Liver (tissue), 9 donors: ENCODE measurements around the gene PEMT. TPM values are rescaled to one million over a fixed set of nuclear protein-coding genes. Genes with fewer than 3 reads are reported as not detected.

ENCODE experiments used
- DNase-seq: peaks from one replicate; pipeline ENCODE4 v3.0.0-alpha.2; 2017; ENCODE audit warnings: low spot score
- H3K27ac ChIP-seq, 2 donors: one replicate each; pipeline ENCODE4 v1.7.0; 2013; ENCODE audit warnings: inconsistent platforms in 2 of 2, low read length in 2 of 2, control low read depth in 1 of 2, low read depth in 1 of 2, mild to moderate bottlenecking in 1 of 2
- H3K27me3 ChIP-seq, 4 donors: one replicate each; pipeline versions ENCODE4 v1.6.1 to v1.7.0; 2013; ENCODE audit warnings: low read length in 3 of 4, inconsistent platforms in 1 of 4, mild to moderate bottlenecking in 1 of 4, moderate library complexity in 1 of 4; ENCODE audit not compliant: control insufficient read depth in 4 of 4, insufficient read depth in 4 of 4
- H3K36me3 ChIP-seq, 4 donors: one replicate each; pipeline versions ENCODE4 v1.6.1 to v1.7.0; 2013; ENCODE audit warnings: low read length in 3 of 4, mild to moderate bottlenecking in 3 of 4, low read depth in 1 of 4, moderate library complexity in 1 of 4; ENCODE audit not compliant: control insufficient read depth in 4 of 4, insufficient read depth in 3 of 4
- H3K4me1 ChIP-seq, 4 donors: one replicate each; pipeline versions ENCODE4 v1.6.1 to v1.7.0; 2013; ENCODE audit warnings: low read length in 3 of 4, mild to moderate bottlenecking in 3 of 4, moderate library complexity in 1 of 4; ENCODE audit not compliant: control insufficient read depth in 4 of 4, insufficient read depth in 4 of 4
- H3K4me3 ChIP-seq, 3 donors: one replicate each; pipeline versions ENCODE4 v1.6.1 to v1.7.0; 2013; ENCODE audit warnings: low read length in 3 of 3, control low read depth in 1 of 3, low read depth in 1 of 3, mild to moderate bottlenecking in 1 of 3
- H3K9ac ChIP-seq, 2 donors: one replicate each; pipeline ENCODE4 v1.7.0; 2013; ENCODE audit warnings: low read length in 2 of 2, mild to moderate bottlenecking in 2 of 2, moderate library complexity in 2 of 2, control low read depth in 1 of 2, low read depth in 1 of 2
- H3K9me3 ChIP-seq, 4 donors: one replicate each; pipeline versions ENCODE4 v1.6.1 to v1.7.0; 2013; ENCODE audit warnings: low read length in 3 of 4; ENCODE audit not compliant: control insufficient read depth in 4 of 4
- ATF3 ChIP-seq: IDR thresholded peaks from 2 replicates; pipeline ENCODE4 v1.6.1; 2016; ENCODE audit warnings: antibody characterized with exemption
- EGR1 ChIP-seq, 2 donors: IDR thresholded peaks; 2 replicates each; pipeline ENCODE4 v1.6.1; 2016 to 2018; ENCODE audit warnings: antibody characterized with exemption in 2 of 2, low read depth in 2 of 2
- FOXA1 ChIP-seq: IDR thresholded peaks from 2 replicates; pipeline ENCODE4 v1.6.1; 2016; ENCODE audit warnings: antibody characterized with exemption
- FOXA2 ChIP-seq: IDR thresholded peaks from 2 replicates; pipeline ENCODE4 v1.6.1; 2016; ENCODE audit warnings: antibody characterized with exemption
- GABPA ChIP-seq, 2 donors: IDR thresholded peaks in 1 of 2; conservative IDR thresholded peaks in 1 of 2; 2 replicates each; pipeline ENCODE4 v1.6.1; 2016; ENCODE audit warnings: antibody characterized with exemption in 2 of 2, mild to moderate bottlenecking in 1 of 2, moderate library complexity in 1 of 2
- HNF4A ChIP-seq, 2 donors: conservative IDR thresholded peaks; 2 replicates each; pipeline ENCODE4 v1.6.1; 2016; ENCODE audit warnings: antibody characterized with exemption in 2 of 2, mild to moderate bottlenecking in 2 of 2
- HNF4G ChIP-seq: IDR thresholded peaks from 2 replicates; pipeline ENCODE4 v1.6.1; 2016; ENCODE audit warnings: antibody characterized with exemption
- JUND ChIP-seq, 2 donors: IDR thresholded peaks; 2 replicates each; pipeline ENCODE4 v1.6.1; 2016; ENCODE audit warnings: antibody characterized with exemption in 2 of 2
- NR2F2 ChIP-seq: IDR thresholded peaks from 2 replicates; pipeline ENCODE4 v1.6.1; 2016; ENCODE audit warnings: antibody characterized with exemption
- RAD21 ChIP-seq, 2 donors: IDR thresholded peaks; 2 replicates each; pipeline ENCODE4 v1.6.1; 2016; ENCODE audit warnings: antibody characterized with exemption in 2 of 2, mild to moderate bottlenecking in 2 of 2
- RXRA ChIP-seq, 2 donors: IDR thresholded peaks; 2 replicates each; pipeline ENCODE4 v1.6.1; 2017 to 2018; ENCODE audit warnings: antibody characterized with exemption in 2 of 2, mild to moderate bottlenecking in 1 of 2
- SP1 ChIP-seq: IDR thresholded peaks from 2 replicates; pipeline ENCODE4 v1.6.1; 2018; ENCODE audit warnings: antibody characterized with exemption, mild to moderate bottlenecking
- TAF1 ChIP-seq: conservative IDR thresholded peaks from 2 replicates; pipeline ENCODE4 v1.6.1; 2016; ENCODE audit warnings: antibody characterized with exemption, mild to moderate bottlenecking
- YY1 ChIP-seq: IDR thresholded peaks from 2 replicates; pipeline ENCODE4 v1.6.1; 2016; ENCODE audit warnings: antibody characterized with exemption, mild to moderate bottlenecking
- ZBTB33 ChIP-seq: IDR thresholded peaks from 2 replicates; pipeline ENCODE4 v1.6.1; 2016; ENCODE audit warnings: antibody characterized with exemption
- WGBS: extraction: QIAGEN DNeasy Blood & Tissue Kit; methylation state at CpG from one replicate; pipeline ENCODE4 v1.1.7; 2013; 5-methylcytosine and 5-hydroxymethylcytosine counted together
- polyA plus RNA-seq, 2 donors: library from polyadenylated mRNA; stranded (reverse) in 1 of 2; unstranded in 1 of 2; fragments of 200-250 nt in 1 of 2; fragments of >200 nt in 1 of 2; fragmentation: Nextera tagmentation in 1 of 2; extraction: Ambion mirVana in 1 of 2; gene quantifications; one replicate each; pipeline versions ENCODE4 v1.2.1 to v1.2.3, GENCODE V29; 2013 to 2015
- total RNA-seq, 2 donors: library from RNA; depleted of rRNA; stranded (reverse); fragments of >200 nt; gene quantifications; one replicate each; pipeline ENCODE4 v1.2.3, GENCODE V29; 2014
- TF ChIP-seq, protein P1 (sequence below): IDR thresholded peaks from 2 replicates; pipeline ENCODE4 v1.6.1; 2016; ENCODE audit warnings: antibody characterized with exemption
- TF ChIP-seq, protein P2 (sequence below): IDR thresholded peaks from 2 replicates; pipeline ENCODE4 v1.6.1; 2016; ENCODE audit warnings: antibody characterized with exemption, mild to moderate bottlenecking
- TF ChIP-seq, protein P3 (sequence below): fragments of 150-350 bp; IDR thresholded peaks from 2 replicates; pipeline ENCODE4 v1.5.1; 2017; ENCODE audit warnings: improper control_type of control experiment, low read depth, low read length; ENCODE audit not compliant: missing input control
- donor health status: healthy.
- donor health status: healthy.
- donor health status: healthy.
- donor health status: healthy.
- donor health status: healthy.

The PEMT gene
- total and polyA plus RNA-seq, 4 donors, result 64.6 to 211 (median 184) TPM

GRCh38 chr17:17638467-17638866 is 47.0 kb upstream of the PEMT start:
- no peak for DNase-seq
- Histone ChIP-seq H3K9me3 (no peaks in the 10 kb centered on the region), H3K36me3 (no peaks in the 10 kb centered on the region), H3K27me3 (no peaks in the 10 kb centered on the region), H3K4me1 (no peaks in the 10 kb centered on the region), H3K27ac (no peak overlapping the region), H3K4me3 (no peak overlapping the region), H3K9ac (no peak overlapping the region)
- 98% methylated on average over 2 of the region's 2 CpGs for WGBS
- TF ChIP-seq YY1 (no peak), TAF1 (no peak), ATF3 (no peak), HNF4A (conservative IDR thresholded peaks at IDR 0.05) (no peak), ZBTB33 (no peak), FOXA2 (no peak), GABPA (IDR thresholded peaks at IDR 0.05 in 1 of 2, conservative IDR thresholded peaks at IDR 0.05 in 1 of 2) (no peak), RXRA (IDR thresholded peaks at IDR 0.05) (no peak), NR2F2 (no peak), JUND (IDR thresholded peaks at IDR 0.05) (no peak)
- TF ChIP-seq, protein P1, sequence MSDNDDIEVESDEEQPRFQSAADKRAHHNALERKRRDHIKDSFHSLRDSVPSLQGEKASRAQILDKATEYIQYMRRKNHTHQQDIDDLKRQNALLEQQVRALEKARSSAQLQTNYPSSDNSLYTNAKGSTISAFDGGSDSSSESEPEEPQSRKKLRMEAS, result no peak

DNA sequence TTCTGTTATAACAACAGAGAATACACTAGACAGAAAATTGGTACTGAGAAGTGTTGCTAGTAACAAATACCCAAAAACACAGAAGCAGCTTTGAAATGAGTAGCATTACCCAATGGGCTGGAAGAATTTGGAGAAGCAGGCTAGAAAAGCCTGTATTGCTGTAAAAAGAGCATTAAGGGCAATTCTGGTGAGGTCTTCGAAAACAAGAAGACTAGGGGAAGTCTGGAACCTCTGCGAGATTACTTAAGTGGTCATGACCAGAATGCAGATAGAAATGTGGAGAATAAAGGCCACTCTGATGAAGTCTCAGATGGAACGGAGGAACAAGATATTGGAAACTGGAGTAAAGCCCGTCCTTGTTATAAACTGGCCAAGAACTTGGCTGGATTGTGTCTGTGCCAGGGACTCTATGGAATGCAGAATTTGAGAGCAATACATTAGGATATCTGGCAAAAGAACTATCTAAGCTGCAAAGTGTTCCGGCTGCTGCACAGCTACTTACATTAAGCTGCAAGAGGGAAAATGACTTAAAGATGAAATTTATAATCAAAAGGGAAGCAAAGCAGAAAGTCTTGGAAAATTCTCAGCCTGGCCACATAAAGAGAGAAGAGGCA is 44.9 kb upstream of the PEMT start:
- Histone ChIP-seq H3K9ac (no peak overlapping the region), H3K27me3 (no peaks in the 10 kb centered on the region), H3K27ac (no peak overlapping the region), H3K4me1 (no peaks in the 10 kb centered on the region), H3K36me3 (no peaks in the 10 kb centered on the region), H3K4me3 (no peak overlapping the region), H3K9me3 (no peaks in the 10 kb centered on the region)
- TF ChIP-seq ZBTB33 (no peak), RXRA (IDR thresholded peaks at IDR 0.05) (no peak), EGR1 (IDR thresholded peaks at IDR 0.05; ENCODE audit: low read depth in 2 of 2) (no peak), NR2F2 (no peak), RAD21 (IDR thresholded peaks at IDR 0.05) (no peak), GABPA (IDR thresholded peaks at IDR 0.05 in 1 of 2, conservative IDR thresholded peaks at IDR 0.05 in 1 of 2) (no peak), TAF1 (no peak), FOXA1 (no peak), HNF4G (no peak), YY1 (no peak), ATF3 (no peak), JUND (IDR thresholded peaks at IDR 0.05) (no peak), HNF4A (conservative IDR thresholded peaks at IDR 0.05) (no peak), FOXA2 (no peak), SP1 (no peak)
- TF ChIP-seq, protein P2, sequence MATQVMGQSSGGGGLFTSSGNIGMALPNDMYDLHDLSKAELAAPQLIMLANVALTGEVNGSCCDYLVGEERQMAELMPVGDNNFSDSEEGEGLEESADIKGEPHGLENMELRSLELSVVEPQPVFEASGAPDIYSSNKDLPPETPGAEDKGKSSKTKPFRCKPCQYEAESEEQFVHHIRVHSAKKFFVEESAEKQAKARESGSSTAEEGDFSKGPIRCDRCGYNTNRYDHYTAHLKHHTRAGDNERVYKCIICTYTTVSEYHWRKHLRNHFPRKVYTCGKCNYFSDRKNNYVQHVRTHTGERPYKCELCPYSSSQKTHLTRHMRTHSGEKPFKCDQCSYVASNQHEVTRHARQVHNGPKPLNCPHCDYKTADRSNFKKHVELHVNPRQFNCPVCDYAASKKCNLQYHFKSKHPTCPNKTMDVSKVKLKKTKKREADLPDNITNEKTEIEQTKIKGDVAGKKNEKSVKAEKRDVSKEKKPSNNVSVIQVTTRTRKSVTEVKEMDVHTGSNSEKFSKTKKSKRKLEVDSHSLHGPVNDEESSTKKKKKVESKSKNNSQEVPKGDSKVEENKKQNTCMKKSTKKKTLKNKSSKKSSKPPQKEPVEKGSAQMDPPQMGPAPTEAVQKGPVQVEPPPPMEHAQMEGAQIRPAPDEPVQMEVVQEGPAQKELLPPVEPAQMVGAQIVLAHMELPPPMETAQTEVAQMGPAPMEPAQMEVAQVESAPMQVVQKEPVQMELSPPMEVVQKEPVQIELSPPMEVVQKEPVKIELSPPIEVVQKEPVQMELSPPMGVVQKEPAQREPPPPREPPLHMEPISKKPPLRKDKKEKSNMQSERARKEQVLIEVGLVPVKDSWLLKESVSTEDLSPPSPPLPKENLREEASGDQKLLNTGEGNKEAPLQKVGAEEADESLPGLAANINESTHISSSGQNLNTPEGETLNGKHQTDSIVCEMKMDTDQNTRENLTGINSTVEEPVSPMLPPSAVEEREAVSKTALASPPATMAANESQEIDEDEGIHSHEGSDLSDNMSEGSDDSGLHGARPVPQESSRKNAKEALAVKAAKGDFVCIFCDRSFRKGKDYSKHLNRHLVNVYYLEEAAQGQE, result no peak
- TF ChIP-seq, protein P3, sequence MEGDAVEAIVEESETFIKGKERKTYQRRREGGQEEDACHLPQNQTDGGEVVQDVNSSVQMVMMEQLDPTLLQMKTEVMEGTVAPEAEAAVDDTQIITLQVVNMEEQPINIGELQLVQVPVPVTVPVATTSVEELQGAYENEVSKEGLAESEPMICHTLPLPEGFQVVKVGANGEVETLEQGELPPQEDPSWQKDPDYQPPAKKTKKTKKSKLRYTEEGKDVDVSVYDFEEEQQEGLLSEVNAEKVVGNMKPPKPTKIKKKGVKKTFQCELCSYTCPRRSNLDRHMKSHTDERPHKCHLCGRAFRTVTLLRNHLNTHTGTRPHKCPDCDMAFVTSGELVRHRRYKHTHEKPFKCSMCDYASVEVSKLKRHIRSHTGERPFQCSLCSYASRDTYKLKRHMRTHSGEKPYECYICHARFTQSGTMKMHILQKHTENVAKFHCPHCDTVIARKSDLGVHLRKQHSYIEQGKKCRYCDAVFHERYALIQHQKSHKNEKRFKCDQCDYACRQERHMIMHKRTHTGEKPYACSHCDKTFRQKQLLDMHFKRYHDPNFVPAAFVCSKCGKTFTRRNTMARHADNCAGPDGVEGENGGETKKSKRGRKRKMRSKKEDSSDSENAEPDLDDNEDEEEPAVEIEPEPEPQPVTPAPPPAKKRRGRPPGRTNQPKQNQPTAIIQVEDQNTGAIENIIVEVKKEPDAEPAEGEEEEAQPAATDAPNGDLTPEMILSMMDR, result no peak
- TF ChIP-seq, protein P1, result no peak
- 87% methylated on average over 5 of the region's 5 CpGs for WGBS
- DNase-seq, result no peak
